GM18907 (cell line): Measurements from ENCODE around the gene PTPRD.
"Not testable (repeated sequence)": the region's sequence is repeated elsewhere in the genome, so short reads cannot be mapped to it uniquely, and the experiment has no call there.

Experiments used
- ATAC-seq: cut with Tn5 transposase; IDR thresholded peaks from one replicate; pipeline ENCODE4 v1.9.1; 2021; ENCODE audit warnings: mild to moderate bottlenecking, moderate library complexity; ENCODE audit not compliant: unreplicated experiment

The PTPRD gene

GRCh38 chr9:10488937-10489336 is 123.9 kb downstream of the PTPRD start:
- no peak for ATAC-seq

GRCh38 chr9:10479172-10479571 is 133.6 kb downstream of the PTPRD start:
- no peak for ATAC-seq

DNA sequence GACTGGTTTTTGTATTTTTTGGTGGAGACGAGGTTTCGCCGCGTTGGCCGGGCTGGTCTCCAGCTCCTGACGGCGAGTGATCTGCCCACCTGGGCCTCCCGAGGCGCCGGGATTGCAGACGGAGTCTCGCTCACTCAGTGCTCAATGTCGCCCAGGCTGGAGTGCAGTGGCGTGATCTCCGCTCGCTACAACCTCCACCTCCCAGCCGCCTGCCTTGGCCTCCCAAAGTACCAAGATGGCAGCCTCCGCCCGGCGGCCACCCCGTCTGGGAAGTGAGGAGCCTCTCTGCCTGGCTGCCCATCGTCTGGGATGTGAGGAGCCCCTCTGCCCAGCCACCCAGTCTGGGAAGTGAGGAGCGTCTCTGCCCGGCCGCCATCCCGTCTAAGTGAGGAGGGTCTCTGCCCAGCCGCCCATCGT is 163.6 kb downstream of the PTPRD start:
- not testable (repeated sequence) for ATAC-seq

- ATAC-seq: no peak
These were observed 165.8 kb downstream of the PTPRD start for GRCh38 chr9:10447036-10447435.

DNA sequence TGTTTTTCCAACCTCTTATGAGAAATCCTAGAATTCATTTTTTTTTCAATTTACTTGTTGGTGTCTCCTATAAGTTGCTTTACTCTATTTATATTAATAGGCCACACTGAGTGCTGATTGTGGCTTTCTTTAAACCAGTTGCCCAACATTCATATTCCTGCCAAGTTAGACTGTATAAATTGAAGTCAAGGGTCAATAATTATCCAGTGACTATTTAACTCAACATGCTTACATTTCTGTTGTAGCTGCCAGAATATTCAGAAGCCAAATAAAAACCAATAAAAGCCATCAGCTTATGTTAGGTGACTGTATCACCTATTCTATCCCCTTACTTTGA is 169.0 kb downstream of the PTPRD start:
- ATAC-seq: no peak

GRCh38 chr9:10443181-10443867 is 169.5 kb downstream of the PTPRD start:
- no peak for ATAC-seq

- no peak for ATAC-seq
These were observed 173.8 kb downstream of the PTPRD start for GRCh38 chr9:10438955-10439354.

DNA sequence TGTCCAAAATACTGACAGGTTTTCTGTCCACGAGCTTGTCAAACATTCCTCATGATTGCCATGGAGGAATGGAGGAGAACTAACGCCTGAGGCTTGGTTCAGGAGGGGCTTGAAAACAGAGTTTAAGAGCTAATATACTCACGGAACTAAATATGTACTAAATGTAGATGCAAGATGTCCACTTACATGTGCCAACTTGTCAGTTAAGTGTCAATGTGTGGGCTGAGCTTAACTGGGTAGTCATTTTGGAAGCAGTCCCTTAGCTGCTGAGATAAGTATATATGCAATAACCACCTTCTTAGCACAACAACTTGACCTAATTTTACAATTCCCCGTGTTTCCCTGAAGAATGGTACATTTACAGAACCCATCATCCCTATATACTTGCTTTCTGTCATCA is 176.0 kb downstream of the PTPRD start:
- ATAC-seq: no peak

- no peak for ATAC-seq
These were observed 178.4 kb downstream of the PTPRD start for GRCh38 chr9:10434412-10434811.

DNA sequence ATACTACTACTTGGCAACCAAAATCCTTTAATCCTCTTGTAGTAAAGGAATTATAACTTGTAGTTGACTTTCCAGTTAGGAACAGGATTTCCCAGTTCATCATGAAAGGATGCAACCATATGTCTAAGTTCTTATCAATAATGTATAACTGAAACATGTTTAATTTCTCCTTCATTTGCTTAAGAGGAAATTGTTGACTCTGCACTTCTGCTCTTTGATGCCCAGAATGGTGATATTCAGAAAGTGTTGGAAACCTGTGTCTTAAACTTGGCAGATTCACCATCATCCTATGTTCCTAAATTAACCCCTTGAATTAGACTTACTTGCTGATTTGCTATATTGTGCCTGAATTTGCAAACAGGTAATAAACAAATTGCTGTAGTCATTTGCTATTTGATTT is 201.5 kb downstream of the PTPRD start:
- no peak for ATAC-seq

DNA sequence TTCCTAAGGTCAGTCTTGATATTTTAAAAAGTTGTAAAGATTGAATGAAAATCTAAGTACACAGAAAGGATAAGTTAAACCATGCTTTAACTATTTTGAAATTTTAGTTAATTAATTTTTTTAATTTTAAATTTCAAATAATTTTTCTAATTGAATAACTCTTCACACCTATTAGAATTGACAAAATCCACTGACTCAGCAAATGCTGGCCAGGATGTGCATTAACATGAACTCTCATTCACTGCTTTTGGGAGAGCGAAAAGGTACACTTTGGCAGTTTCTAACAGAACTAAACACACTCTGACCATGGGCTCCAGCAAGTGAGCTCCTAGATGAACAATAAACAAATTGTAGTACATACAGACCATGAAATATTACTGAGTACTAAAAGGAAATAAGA is 209.5 kb downstream of the PTPRD start:
- no peak for ATAC-seq

DNA sequence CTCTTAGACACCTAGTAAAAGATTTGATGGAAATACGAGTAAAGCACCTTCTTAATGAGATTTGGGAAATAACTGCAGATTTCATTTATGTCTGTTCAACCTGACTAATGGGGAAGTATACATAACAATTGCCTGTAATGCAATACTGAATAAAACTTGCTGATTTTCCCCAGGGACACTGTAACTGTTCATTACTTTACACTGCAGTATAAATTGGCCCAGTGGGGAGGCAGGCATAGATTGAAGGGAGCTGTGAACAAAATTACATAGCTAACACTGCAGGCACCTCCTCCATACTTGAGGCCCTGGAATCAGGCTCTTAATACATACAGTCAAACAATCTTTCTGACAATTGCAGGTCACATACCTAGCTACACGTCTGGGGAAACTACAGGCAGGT is 216.2 kb downstream of the PTPRD start:
- ATAC-seq: no peak

DNA sequence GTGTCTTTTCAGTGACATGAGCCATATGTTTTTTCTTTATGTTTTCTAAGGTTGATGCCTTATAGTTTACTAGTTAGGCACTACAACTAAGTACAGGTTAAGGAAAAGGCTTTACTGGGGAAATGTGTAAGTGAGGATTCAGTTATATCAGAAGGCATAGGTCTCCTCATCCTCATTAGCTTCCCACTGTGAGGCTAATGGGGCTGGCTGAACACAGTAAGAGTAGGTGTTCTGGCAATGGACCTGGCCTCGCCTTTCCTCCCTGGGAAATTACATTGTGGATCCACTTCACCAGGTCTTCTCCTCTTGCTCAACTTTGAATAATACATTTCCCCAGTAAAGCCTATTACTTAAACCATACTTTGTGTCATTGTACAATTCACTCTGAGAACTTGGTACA is 225.5 kb downstream of the PTPRD start:
- no peak for ATAC-seq

DNA sequence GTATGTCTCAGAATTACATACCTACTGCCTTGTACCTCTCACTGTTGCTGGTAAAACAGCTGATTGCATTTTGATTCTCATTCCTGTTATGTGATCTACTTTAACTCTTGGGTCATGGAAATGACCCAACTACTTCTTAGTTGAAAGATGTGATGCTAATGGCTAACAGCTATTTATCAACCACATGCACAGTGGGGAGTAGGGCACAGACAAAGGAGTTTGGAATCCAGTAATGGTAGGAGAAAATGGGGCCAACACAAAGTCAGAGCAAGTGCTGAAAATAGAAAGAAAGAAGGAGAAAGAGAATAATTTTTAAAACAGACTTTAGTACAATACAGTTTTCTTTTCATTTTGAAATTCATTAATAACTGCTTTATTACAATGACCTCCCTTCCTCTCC is 241.0 kb downstream of the PTPRD start:
- ATAC-seq: no peak

- peak; percentile 91 for ATAC-seq
These were observed 246.5 kb downstream of the PTPRD start for GRCh38 chr9:10366171-10366779.

GRCh38 chr9:10354591-10354990 is 258.2 kb downstream of the PTPRD start:
- ATAC-seq: no peak

GRCh38 chr9:10345621-10346020 is 267.2 kb downstream of the PTPRD start:
- not testable (repeated sequence) for ATAC-seq

- ATAC-seq: no peak
These were observed 271.7 kb downstream of the PTPRD start for GRCh38 chr9:10341057-10341456.

- no peak for ATAC-seq
These were observed 273.6 kb downstream of the PTPRD start for GRCh38 chr9:10339152-10339551.

GRCh38 chr9:10331157-10331556 is 281.6 kb downstream of the PTPRD start:
- ATAC-seq: no peak

DNA sequence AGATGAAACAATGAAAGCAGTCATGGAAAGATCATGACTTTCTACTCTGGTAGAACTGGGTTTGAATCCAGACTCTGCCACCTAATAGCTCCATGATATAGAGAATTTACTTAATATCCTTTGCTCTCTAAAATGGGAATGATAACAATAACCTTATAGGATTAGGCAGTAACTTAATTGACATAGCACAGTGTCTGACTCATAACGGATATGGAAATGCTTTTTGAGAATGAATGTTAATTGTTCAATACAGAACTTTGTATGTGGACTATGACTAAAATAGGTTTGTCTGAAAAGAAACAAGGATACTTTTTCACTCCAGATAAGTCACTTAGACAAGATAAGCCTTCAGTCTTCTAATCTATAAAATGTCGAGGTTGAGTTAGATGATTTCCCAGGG is 330.7 kb downstream of the PTPRD start:
- no peak for ATAC-seq

DNA sequence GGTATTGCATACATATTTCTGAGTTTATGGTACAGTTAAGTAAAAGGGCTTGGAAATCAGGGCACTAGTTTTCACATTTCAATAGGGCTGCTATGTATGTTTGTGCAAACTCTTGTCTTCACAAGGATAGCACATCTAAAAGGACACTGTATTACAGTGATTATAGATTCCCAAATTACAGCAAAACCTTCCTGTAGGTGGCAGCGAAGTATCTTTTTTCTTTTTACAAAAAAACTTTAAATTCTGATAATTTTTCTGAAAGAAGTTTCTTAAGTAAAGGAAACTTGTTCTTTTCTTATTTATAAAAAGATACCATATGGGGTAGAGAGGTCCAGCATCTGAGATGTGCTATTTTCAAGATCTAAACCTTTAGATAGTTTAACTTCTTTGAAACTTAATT is 337.8 kb downstream of the PTPRD start:
- no peak for ATAC-seq

GRCh38 chr9:10274175-10274574 is 338.6 kb downstream of the PTPRD start:
- no peak for ATAC-seq
